GM12878 (cell line): ENCODE data around the gene MRPS5. TPM values are rescaled to one million over a fixed set of nuclear protein-coding genes. Genes with fewer than 3 reads are reported as not detected.
A peak's percentile ranks its signal among the peaks of the same experiment; 100 is the strongest.

Source experiments
- ATAC-seq: fragments of 200-7000 bp; cut with Tn5 transposase; 3 replicates; pipeline ENCODE4 v1.9.1; 2020; ENCODE audit warnings: mild to moderate bottlenecking, moderate library complexity
- BruUV-seq: library from RNA; stranded (reverse); fragments of 400-500 nt; replicated peaks from 2 replicates; lab custom pipeline; 2021; lab: Mats Ljungman, UMichigan
- CTCF ChIA-PET: fragments of 300-600 bp; sonication (Branson Sonifier 250); formaldehyde crosslinking; extraction: SDS; loops from one replicate; lab custom pipeline; 2021; ENCODE audit warnings: inconsistent platforms; lab: Yijun Ruan, JAX
- POLR2A ChIA-PET: fragments of 350-600 bp; formaldehyde crosslinking; extraction: SDS; loops from one replicate; lab custom pipeline; 2021; ENCODE audit warnings: inconsistent platforms; lab: Charles Lee
- RAD21 ChIA-PET: fragments of 300-600 bp; sonication (Branson Sonifier 250); formaldehyde crosslinking; loops from one replicate; lab custom pipeline; 2023; ENCODE audit warnings: antibody characterized with exemption; ENCODE audit not compliant: unreplicated experiment; lab: Charles Lee
- SMC1A ChIA-PET: fragments of 300-600 bp; sonication (Branson Sonifier 250); formaldehyde crosslinking; loops from one replicate; lab custom pipeline; 2023; ENCODE audit not compliant: unreplicated experiment, uncharacterized antibody; lab: Charles Lee
- DNase-seq: peaks from one replicate; pipeline ENCODE4 v3.0.0-alpha.2; 2011; ENCODE audit warnings: low read depth, low spot score
- FAIRE-seq: peaks from 3 replicates; lab custom pipeline; 2011; peaks lifted over from hg19 to GRCh38; lab: Jason Lieb, UNC
- H2AFZ ChIP-seq: 2 replicates; pipeline ENCODE4 v1.6.0; 2011; ENCODE audit warnings: low read depth, low read length, control low read depth; ENCODE audit not compliant: control insufficient read depth
- H3K27ac ChIP-seq: 2 replicates; pipeline ENCODE4 v1.5.1; 2011; ENCODE audit warnings: control low read depth; ENCODE audit not compliant: control insufficient read depth, insufficient read depth
- H3K27me3 ChIP-seq, 2 experiments: replicated peaks in 1 of 2; 2 replicates each; pipeline versions ENCODE4 v1.6.0 to v1.6.1; 2011; ENCODE audit warnings: low read length in 1 of 2; ENCODE audit not compliant: control insufficient read depth in 2 of 2, insufficient read depth in 2 of 2
- H3K36me3 ChIP-seq, 2 experiments: 2 replicates each; pipeline ENCODE4 v1.5.1; 2011; ENCODE audit warnings: low read length in 1 of 2; ENCODE audit not compliant: control insufficient read depth in 2 of 2, insufficient read depth in 2 of 2
- H3K4me1 ChIP-seq: 2 replicates; pipeline ENCODE4 v1.6.1; 2011; ENCODE audit warnings: mild to moderate bottlenecking, low read length, moderate library complexity, mixed read lengths; ENCODE audit not compliant: control insufficient read depth, insufficient read depth
- H3K4me2 ChIP-seq: 2 replicates; pipeline ENCODE4 v1.6.0; 2011; ENCODE audit warnings: control low read depth; ENCODE audit not compliant: control insufficient read depth, insufficient read depth
- H3K4me3 ChIP-seq: fragments of 200-600 bp; sonication (generic); 2 replicates; pipeline ENCODE4 v1.5.1; 2016
- H3K79me2 ChIP-seq: 2 replicates; pipeline ENCODE4 v1.6.0; 2011; ENCODE audit warnings: low read length; ENCODE audit not compliant: control insufficient read depth, insufficient read depth
- H3K9ac ChIP-seq: 2 replicates; pipeline ENCODE4 v1.8.0; 2011; ENCODE audit warnings: low read length, control low read depth, mixed read lengths; ENCODE audit not compliant: control insufficient read depth, insufficient read depth
- H3K9me3 ChIP-seq: replicated peaks from 3 replicates; pipeline ENCODE4 v1.5.1; 2011; ENCODE audit warnings: mild to moderate bottlenecking, low read length; ENCODE audit not compliant: control insufficient read depth, insufficient read depth
- H4K20me1 ChIP-seq: 2 replicates; pipeline ENCODE4 v1.6.0; 2011; ENCODE audit not compliant: control insufficient read depth, insufficient read depth
- CHD2 ChIP-seq: IDR thresholded peaks from 2 replicates; pipeline ENCODE4 v1.6.1; 2011; ENCODE audit warnings: low read depth, low read length, improper control_type of control experiment, borderline replicate concordance
- GABPA ChIP-seq: IDR thresholded peaks from 2 replicates; pipeline ENCODE4 v1.6.1; 2014; ENCODE audit warnings: antibody characterized with exemption, low read depth, mild to moderate bottlenecking, inconsistent platforms
- IRF4 ChIP-seq: IDR thresholded peaks from 2 replicates; pipeline ENCODE4 v1.6.1; 2011; ENCODE audit warnings: low read depth, low read length
- MYC ChIP-seq: IDR thresholded peaks from 2 replicates; pipeline ENCODE4 v1.6.1; 2011; ENCODE audit warnings: mild to moderate bottlenecking, low read length, moderate library complexity, inconsistent platforms; ENCODE audit not compliant: insufficient read depth, insufficient replicate concordance, insufficient read length, severe bottlenecking
- PML ChIP-seq: IDR thresholded peaks from 2 replicates; pipeline ENCODE4 v1.6.1; 2012; ENCODE audit warnings: low read length, inconsistent platforms
- RAD51 ChIP-seq: fragments of 450-650 bp; IDR thresholded peaks from 2 replicates; pipeline ENCODE4 v1.6.1; 2016; ENCODE audit warnings: moderate library complexity, mild to moderate bottlenecking, inconsistent platforms
- WGBS: methylation state at CpG from one replicate; pipeline ENCODE4 v1.1.6; 2016; ENCODE audit warnings: low lambda C conversion rate; ENCODE audit not compliant: insufficient replicate concordance, insufficient coverage; ENCODE audit errors: missing lambda C conversion rate; 5-methylcytosine and 5-hydroxymethylcytosine counted together
- in situ Hi-C: fragments of 300-500 bp; cut with MboI; formaldehyde crosslinking; loops from 9 replicates; pipeline ENCODE4 v1.14.3; 2018; ENCODE audit warnings: mixed read lengths
- intact Hi-C: fragments of 100-400 bp; cut with micrococcal nuclease; formaldehyde crosslinking; loops from one replicate; pipeline ENCODE4 v1.14.2; 2022; ENCODE audit not compliant: unreplicated experiment
- polyA plus RNA-seq, 11 experiments: library from polyadenylated mRNA; depleted of rRNA in 4 of 11; unstranded in 6 of 11; stranded (reverse) in 5 of 11; fragments of >200 nt; fragmentation: Nextera tagmentation in 4 of 11; fragmentation: Illumina TruSeq in 1 of 11; extraction: Ambion mirVana in 4 of 11; extraction: Trizol in 1 of 11; gene quantifications; 1 replicate in 1 of 11; 2 replicates in 10 of 11; pipeline versions ENCODE4 v1.2.1 to v1.2.3, GENCODE V29; 2011 to 2016; ENCODE audit warnings: inconsistent platforms in 2 of 11, missing spikeins in 2 of 11, low read depth in 1 of 11
- total RNA-seq, 4 experiments: library from RNA; depleted of rRNA in 3 of 4; stranded (reverse); fragments of >200 nt in 3 of 4; fragmentation: Illumina TruSeq in 1 of 4; extraction: Trizol in 1 of 4; gene quantifications; 2 replicates each; pipeline versions ENCODE4 v1.2.1 to v1.2.3, GENCODE V29; 2013 to 2021
- TF ChIP-seq, protein P1 (sequence below): IDR thresholded peaks from 2 replicates; pipeline ENCODE4 v1.6.1; 2011; ENCODE audit warnings: low read depth, low read length, improper control_type of control experiment, borderline replicate concordance
- TF ChIP-seq, protein P2 (sequence below): fragments of 450-650 bp; IDR thresholded peaks from 2 replicates; pipeline ENCODE4 v1.6.1; 2016; ENCODE audit warnings: mild to moderate bottlenecking

The MRPS5 gene
- total and polyA plus RNA-seq, 10 of the 15 experiments (the other 5 are each of a cell fraction or from before 2014, with no cell fraction given), result 54.8 to 93.0 (median 76.3) TPM

DNA sequence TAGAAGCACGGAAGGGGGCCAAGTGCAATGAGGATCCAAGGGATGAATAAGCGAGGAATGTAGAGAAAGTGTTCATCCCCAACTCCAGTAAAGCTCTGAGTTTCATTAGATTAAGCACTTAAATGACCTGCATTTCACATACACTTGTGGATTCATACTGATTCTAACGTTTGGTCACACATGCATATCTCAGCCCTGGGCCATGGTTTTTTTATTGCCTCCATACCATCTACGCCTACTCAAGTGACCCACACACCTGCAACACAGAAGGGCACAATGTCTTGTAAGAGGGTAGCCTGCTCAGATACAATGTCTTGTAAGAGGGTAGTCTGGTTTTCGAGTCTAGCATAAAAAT lies 566 bp upstream of the MRPS5 start (continued):
- TF ChIP-seq MYC (no peak), CHD2 (no peak), GABPA (no peak)
- TF ChIP-seq, protein P1, sequence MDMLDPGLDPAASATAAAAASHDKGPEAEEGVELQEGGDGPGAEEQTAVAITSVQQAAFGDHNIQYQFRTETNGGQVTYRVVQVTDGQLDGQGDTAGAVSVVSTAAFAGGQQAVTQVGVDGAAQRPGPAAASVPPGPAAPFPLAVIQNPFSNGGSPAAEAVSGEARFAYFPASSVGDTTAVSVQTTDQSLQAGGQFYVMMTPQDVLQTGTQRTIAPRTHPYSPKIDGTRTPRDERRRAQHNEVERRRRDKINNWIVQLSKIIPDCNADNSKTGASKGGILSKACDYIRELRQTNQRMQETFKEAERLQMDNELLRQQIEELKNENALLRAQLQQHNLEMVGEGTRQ, result no peak
- TF ChIP-seq, all 136 proteins: peak for 0

DNA sequence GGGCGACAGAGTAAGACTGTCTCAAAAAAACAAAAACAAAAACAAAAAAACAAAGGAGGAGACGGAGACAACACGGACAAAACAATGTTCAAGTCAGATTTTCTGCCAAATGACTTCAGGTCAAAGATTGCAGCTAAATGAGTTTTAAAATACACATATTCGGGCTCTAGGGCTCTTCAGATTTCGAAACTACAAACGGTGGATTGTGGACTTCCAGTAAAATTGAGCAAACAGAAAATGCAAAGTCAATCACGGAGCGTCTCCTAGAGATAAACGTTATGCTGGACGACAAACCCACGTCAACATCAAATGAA lies 558 bp downstream of the MRPS5 start:
- Histone ChIP-seq H3K27ac (peak overlapping the region; percentile 98), H3K4me1 (peaks cover 16% of the 10 kb centered on the region), H3K9me3 (no peaks in the 10 kb centered on the region), H3K4me3 (peak overlapping the region; percentile 93), H4K20me1 (peaks cover 2% of the 10 kb centered on the region; the same call in 1 of the 2 replicates), H2AFZ (peak overlapping the region; percentile 99), H3K4me2 (peak overlapping the region; percentile 50), H3K36me3 (no peaks in the 10 kb centered on the region), H3K9ac (peak overlapping the region; percentile 96), H3K79me2 (peaks cover 41% of the 10 kb centered on the region), H3K27me3 (no peaks in the 10 kb centered on the region)
- ChIA-PET SMC1A (interaction anchor here (0.8 to 1.9 kb wide), 3 partner anchors 45 to 99 kb away, joined by 3 to 5 read pairs (median 4); partner anchors contain the start of gene ZNF2), POLR2A (interaction anchor here (1.0 to 2.1 kb wide), 6 partner anchors 36 to 76 kb away, joined by 3 to 8 read pairs (median 3); partner anchors contain the start of gene ZNF514), RAD21 (interaction anchor here (1.4 to 4.2 kb wide), 5 partner anchors 39 to 98 kb away, joined by 4 to 17 read pairs (median 9); partner anchors contain the start of genes ZNF2 and ZNF514), CTCF (interaction anchor here (1.0 to 11.8 kb wide), 8 partner anchors 42 to 247 kb away, joined by 3 to 111 read pairs (median 4); partner anchors contain the start of gene ZNF2)
- WGBS, result 3% methylated on average over 11 of the region's 11 CpGs
- peak; percentile 3; the same call in 2 of the 3 replicates for ATAC-seq
- FAIRE-seq, result peak; percentile 83
- DNase-seq, result peak; percentile 8
- in situ Hi-C loops (no loop called here), intact Hi-C loops (no loop called here)
- TF ChIP-seq IRF4, result no peak
- TF ChIP-seq RAD51, result 0 out of 2 replicates have a peak, but pooled peaks have one; percentile 19
- TF ChIP-seq, protein P2, sequence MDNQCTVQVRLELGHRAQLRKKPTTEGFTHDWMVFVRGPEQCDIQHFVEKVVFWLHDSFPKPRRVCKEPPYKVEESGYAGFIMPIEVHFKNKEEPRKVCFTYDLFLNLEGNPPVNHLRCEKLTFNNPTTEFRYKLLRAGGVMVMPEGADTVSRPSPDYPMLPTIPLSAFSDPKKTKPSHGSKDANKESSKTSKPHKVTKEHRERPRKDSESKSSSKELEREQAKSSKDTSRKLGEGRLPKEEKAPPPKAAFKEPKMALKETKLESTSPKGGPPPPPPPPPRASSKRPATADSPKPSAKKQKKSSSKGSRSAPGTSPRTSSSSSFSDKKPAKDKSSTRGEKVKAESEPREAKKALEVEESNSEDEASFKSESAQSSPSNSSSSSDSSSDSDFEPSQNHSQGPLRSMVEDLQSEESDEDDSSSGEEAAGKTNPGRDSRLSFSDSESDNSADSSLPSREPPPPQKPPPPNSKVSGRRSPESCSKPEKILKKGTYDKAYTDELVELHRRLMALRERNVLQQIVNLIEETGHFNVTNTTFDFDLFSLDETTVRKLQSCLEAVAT, result 0 out of 2 replicates have a peak, but pooled peaks have one; percentile 12
- TF ChIP-seq PML, result peak; percentile 20; the same call in 1 of the 2 replicates
- BruUV-seq, result no TSS peak
